GM19351 (cell line): Measurements from ENCODE around the gene ARL6IP4.
"Not testable (repeated sequence)": the region's sequence is repeated elsewhere in the genome, so short reads cannot be mapped to it uniquely, and the experiment has no call there.

Experiments used
- ATAC-seq: cut with Tn5 transposase; IDR thresholded peaks from one replicate; pipeline ENCODE4 v1.9.1; 2021; ENCODE audit warnings: mild to moderate bottlenecking, moderate library complexity; ENCODE audit not compliant: unreplicated experiment

Gene ARL6IP4

DNA sequence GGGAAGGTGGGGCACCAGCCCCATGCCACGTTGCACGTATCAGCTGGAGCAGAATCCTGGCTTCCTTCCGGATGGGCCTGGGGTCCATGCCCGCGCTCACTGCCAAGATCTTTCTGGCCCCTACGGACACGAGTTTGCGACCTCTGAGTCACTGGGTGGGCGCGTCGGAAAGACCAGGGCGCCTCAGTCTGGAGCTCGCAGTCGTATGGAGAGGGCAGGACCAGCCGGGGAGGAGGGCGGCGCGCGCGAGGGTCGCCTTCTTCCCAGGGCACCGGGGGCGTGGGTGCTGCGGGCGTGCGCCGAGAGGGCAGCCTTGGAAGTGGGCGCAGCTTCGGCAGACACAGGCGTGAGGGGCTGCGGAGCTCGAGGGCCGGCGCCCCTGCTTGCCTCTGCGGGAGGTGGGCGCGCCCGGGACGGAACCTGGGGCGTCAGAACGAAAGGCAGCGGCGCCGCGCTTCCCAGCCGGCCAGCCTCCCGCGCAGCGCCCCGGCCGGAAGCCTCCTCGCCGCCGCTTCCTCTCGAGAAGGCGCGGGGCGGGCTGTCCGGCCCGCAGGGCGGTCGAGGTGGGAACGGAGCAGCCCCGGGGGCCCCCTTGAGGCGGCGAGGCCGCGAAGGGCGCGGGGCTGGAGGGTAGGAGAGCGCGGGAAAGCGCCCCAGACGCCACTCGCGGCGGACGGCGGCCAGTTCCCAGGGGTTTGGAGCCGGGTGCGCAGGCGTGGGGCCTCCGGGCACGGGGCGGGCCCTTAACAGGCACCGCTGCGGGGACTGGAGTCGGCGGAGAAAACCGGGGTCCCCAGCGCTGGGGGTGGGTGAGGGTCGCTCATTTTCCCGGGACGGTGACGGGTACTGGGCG is at the start of gene ARL6IP4:
Gene ARL6IP4 (plus strand): TSS at position 499 of the 853 bp plus-strand sequence. CDS start 459 bp downstream, outside the sequence.
- peak; percentile 61 for ATAC-seq

DNA sequence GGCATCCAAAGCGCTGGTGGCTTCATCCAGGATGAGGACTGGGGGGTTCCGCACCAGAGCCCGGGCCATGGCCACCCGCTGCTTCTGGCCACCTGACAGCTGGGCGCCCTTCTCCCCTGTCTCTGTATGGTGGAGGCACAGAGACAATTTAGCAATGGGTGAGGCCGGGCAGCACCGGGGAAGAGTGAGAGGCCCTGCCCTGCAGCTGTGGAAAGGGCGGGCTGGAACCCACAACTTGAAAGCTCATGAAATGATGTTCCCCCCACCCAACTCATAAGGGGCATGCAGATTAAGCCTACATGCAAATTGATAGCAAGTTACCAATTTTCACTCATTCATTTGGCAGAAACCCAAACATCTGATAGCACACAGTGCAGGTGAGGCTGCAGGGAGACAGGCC is 48.3 kb upstream of the ARL6IP4 start:
- no peak for ATAC-seq

DNA sequence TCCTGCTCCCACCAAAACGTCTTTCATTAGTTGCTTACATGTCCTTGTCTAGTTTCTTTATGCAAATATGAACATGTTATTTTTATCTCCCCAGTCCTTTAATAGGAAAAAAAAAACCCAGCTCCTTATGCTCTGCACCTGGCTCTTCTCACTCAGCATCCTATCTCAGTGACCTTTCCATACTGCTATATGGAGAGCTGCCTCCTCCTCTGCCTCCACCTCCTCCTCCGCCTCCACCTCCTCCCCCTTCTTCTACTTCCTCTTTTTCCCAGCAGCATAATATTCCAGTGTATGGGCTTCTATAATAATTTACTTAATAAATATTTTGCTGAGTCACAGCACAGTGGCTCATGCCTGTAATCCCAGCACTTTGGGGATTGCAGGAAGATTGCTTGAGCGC is 45.8 kb upstream of the ARL6IP4 start:
- ATAC-seq = no peak

DNA sequence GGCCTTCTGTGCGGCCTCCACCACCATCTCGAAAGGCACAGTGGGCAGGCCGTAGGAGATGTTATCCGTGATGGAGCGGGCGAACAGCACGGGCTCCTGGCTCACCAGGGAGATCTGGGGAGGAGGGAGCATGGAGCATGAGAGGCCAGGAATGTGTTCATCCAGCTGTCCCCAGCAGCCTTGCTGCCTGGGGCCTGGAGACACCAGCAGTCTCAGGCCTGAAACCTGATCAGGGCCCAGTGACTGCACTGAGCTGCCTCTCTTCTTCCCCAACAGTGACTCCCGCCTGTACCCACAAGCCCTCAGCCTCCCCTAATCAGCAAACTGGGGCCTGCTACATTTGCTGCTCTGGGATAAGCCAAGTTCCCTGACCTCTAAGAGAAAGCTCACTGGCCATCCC is 45.2 kb upstream of the ARL6IP4 start:
- ATAC-seq = no peak

DNA sequence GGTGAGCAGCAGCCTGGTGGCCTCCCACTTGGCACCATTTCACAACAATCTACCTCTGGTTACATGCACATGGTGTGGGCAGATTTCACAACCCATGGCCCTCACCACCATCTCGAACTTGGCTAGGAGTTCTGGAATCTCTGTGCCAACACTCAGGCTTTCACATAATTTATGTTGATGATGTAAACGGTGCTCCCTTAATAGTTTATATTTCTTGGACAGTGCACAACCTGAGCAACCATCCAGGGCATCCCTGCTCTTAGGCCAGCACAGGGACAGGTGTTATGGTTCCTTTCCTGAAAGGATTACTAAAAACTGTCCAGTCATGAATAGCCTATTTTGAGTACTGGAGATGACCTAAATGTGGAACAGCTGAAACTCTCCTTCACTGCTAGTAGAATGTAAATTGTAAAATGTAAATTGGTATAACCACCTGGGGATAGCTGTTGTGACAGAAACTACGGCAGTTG is 42.8 kb upstream of the ARL6IP4 start:
- ATAC-seq = no peak

DNA sequence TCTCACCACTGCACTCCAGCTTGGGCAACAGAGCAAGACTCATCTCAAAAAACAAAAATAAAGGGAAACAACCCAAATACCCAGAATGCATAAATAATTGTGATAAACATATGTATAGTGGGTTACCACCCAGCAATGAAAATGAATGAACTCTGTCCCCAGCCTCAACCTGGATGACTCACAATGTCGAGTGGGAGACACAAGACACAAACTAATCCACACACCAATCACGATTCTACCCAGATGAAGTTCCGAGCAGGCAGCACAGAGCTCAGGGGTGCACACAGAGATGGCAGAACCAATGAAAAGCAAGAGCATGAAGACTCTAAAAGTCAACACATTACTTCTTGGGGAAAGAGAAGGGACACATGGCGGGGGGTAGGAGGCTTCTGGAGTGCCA is 41.4 kb upstream of the ARL6IP4 start:
- no peak for ATAC-seq

DNA sequence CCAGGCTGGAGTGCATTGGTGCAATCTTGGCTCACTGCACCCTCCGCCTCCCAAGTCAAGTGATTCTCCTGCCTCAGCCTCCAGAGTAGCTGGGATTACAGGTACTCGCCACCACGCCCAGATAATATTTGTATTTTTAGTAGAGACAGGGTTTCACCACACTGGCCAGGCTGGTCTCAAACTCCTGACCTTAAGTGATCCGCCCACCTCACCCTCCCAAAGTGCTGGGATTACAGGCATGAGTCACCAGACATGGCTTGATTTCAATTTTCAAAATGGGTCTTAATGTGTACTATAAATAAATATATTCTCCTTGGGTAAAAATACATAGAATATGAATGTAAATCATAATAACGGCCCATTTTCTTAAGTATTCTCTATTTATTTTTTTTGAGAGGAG is 39.1 kb upstream of the ARL6IP4 start:
- not testable (repeated sequence) for ATAC-seq

DNA sequence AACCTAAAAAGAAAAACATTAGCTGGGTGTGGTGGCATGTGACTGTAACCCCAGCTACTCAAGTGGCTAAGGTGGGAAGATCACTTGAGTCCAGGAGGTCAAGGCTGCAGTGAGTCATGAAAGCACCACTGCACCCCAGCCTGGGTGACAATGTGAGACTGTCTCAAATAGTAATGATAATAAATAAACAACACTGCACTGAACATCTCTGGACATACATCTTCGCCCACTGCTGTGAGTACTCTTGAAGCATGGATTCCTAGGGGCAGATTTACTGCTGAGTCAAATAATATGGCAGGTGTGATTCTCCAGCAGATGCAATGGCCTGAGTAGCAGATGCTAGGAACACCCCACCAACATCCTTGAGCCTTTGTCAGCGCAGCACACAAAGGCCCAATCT is 37.8 kb upstream of the ARL6IP4 start:
- no peak for ATAC-seq

DNA sequence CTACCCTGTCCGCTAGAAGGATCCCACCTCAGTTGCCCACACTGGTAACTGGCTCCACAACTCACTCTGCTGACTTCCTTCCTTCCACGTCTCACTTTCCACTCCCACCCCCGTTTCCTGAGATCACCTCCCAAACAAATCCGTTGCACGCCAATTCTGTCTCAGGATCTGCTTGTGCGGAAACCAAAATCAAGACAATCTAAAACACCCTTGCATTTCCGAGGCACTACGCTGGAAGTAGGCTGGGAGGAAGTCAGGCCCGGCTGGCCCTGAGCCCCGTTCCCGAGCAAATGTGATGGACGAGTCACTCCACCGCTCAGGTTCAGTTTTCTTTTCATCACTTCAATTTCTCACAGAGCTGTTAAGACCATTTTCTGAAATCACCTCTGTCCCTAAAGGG is 37.3 kb upstream of the ARL6IP4 start:
- ATAC-seq = no peak

DNA sequence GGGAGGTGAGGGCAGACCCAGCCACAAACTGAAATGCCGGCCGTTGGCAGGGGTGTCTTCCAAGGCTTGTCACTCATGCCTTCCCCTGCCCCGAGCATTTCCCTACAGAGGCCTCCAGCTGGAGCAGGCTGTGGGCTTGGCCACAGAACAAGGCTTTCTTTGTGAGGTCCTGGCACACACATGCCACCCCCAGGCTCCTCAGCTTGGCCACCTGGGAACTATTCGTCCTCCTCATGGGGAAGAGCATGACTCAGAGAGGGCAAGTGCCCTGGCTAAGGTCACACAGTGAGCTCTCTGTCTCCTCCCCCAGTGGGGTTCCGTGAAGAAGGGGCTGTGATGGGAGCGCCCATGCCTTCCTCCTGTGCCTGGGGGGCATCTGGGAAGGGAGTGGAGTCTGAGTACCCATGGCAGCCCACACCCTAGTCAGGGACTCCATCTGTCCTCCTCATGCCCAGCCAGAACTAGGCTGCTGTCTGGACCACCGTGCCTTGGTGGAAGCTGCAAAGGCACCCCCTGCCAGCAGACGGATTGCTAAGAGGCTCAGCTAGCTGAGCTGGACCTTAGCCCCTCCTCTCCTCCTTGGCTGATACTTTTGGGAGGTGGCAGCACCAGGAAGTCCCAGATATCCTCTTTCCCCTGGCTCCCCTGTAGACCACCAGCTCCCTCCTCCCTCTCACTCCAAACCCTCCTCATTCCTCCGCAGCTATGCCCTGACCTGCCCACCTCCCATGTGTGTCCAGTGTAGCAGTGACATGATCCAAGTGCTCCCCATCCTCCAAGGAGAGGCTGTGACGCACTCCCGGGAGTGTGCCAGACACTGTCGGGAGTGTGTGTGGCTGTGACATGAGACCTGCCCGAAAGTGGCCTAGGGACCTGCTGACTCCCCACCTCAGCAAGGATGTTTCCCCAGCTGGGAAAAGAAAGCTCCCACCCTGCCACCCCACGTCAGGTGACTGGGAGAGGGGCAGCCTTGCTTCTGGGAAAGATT is 35.6 kb upstream of the ARL6IP4 start:
- ATAC-seq = no peak

DNA sequence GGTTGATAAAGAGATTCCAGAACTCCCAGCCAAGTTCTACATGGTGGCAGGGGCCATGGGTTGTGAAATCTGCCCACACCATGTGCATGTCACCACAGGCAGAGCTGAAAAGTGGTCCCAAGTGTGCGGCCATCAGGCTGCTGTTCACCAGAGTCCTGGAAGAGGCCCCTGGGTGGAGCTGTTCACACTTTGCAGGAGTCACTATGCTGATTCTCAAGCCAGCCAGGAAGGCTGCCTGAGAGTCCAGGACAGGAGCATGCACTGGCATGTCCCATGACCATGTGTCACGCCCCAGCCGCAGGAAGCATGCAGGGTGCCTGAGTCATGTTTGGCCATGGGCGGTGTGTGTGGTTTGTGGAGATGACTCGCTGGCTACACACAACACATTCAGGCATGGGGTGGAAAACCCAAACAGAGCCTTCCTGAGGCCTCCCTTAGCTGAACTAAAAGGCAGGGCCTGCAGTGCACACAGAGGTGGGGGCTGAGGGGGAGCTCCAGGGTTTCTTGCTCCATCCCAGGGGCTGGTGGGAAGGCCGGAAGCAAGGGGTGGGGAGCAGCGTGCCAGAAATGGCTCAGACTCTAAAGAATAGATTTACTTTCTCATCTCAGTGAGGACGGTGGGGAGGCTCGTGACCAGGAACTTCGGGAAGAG is 33.7 kb upstream of the ARL6IP4 start:
- ATAC-seq = no peak

DNA sequence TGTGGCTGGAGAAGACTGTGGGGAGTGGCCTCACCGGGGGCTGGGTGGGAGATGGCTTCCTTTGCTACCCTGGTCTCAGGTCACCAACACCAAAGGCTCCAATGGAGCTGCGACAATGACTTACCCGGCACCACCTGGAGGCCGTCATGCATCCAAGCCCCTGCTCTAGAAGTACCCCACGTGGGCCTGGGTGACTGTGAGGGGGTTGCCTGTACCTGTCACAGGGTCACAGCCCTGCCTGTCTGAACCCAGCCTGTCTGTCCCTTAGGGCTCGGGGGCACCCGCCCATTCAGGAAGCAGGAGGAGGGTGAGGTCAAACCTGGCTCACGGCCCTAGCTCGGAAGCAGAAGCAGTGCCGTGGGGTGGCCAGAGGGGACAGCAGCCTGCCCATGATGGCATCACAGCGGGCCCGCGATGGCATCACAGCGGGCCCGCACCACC is 33.1 kb upstream of the ARL6IP4 start:
- no peak for ATAC-seq

DNA sequence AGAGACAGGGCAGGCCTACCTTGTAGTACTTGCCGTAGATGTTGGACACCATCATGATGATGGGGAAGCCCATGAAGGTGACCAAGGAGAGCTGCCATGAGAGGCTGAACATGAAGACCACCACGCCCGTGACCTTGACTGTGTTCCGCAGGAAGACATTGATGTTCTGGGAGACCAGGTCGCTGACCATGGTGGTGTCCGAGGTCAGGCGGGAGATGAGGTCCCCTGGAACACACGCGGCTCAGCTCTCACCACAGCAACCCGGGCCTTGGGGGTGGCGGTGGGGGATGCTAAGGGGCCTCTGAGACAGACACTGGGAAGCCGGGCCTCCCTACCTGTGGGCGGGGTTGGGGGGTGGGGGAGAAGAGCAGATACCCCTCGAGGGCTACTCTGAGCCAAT is 31.9 kb upstream of the ARL6IP4 start:
- ATAC-seq = no peak

DNA sequence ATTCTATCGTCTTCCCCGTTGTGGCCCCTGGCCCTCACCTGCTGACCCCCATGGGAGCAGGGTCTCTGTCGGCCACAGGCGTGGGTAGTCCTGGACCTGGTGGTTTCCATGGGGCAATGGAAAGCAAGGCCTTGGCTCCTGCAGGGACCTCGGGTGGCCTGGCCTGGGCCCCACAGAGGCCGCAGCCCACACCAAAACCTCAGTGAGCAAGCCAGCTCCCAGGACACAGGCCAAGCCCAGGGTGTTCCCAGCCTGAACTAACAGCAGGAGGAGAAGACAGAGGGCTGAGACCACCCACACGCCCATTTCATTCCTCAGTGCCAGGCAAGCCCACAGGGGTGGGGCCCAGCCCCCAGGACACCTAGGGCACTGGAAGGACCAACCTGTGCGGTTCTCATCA is 31.1 kb upstream of the ARL6IP4 start:
- ATAC-seq = no peak

DNA sequence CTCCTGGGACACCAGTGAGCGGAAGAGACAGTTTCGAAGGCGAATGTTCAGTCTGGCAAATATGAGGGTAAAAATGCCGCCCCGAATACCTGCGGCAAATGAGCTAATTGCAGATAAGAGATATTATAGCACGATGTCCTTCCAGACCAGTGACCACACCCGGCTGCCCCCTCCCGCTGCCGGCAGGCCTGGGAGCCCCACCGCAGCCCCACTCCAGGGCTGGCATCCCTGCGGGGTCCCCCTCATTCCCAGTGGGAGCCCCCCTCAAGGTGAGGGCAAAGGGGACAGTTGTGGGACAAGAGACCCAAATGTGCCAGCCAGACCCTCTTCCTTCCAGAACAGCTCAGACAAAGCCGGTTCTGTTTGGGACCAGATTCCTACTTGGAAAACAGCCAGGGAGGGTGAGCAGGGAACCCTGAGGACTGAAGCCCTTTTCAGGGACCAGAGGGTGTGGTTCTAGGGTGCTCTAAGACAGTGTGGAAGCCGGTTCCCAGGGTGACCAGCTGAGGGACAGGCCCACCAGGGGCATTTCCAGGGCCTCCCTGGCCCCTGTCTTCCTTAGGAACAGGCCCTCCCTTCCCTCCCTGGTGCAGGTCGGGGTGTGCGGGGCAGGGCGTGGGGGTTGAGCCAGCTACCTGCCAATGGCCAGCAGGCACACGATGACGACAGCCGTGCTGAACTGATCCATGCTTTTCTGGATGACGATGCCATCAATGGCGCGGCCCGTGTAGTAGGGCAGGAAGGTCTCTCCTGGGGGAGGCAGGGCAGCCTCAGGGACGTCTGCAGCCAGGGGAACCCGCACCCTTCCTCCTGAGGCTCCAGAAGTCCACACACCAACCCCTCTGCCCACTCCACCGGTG is 30.4 kb upstream of the ARL6IP4 start:
- ATAC-seq = no peak

DNA sequence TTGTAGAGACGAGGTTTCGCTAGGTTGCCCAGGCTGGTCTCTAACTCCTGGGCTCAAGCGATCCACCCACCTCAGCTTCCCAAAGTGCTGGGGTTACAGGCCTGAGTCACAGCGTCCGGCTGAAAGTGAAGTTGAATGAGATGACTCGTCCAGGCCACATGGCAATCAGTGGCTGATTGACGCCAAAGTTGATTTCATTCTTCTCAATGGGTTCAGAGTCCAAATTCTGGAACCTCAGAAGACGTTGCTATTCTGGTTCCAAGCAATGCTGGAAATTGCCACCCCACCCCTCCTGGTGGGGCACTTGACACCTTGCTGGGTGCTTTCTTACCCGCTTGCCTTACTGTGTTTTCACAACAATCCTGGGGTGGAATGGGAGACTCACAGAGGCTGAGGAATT is 29.1 kb upstream of the ARL6IP4 start:
- no peak for ATAC-seq

DNA sequence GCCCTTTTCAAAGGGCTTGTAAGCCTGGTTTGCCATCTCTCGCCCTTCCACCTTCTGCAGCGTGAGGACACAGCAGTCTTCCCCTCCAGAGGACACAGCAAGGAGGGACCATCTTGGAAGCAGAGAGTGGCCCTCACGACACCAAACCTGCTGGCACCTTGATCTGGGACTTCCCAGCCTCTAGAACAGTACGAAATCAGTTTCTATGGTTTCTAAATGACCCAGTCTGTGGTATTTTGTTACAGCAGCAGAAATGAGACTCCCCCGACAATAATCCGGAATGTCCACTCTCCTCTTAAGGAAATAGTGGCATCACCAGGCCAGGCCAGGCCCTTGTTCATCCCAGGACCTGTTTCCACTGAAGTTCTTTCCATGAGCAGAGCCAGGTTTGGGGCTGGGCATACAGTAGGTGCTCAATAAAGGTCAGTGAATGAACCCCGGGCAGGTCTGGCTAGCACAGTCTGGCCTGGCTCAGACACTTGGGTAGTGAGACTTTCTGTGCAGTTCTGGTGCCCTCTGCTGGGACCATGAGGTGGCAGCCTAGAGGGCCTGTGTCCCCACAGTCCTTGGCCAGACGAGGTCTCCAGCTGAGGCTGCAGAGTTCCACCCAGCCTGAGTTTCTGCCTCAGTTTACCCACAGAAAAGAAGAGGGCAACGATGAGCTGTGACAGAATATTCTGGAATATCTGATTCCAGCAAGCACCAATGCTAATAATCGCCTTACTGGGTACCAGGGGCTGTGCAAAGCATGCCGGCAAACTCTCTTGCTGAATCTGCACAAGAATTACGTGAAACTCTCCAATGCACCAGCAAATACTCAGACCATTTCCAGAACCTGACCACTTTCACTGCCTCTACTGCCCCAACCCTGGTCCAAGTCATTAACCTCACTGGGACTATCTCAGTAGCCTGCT is 28.2 kb upstream of the ARL6IP4 start:
- ATAC-seq = peak; percentile 59

DNA sequence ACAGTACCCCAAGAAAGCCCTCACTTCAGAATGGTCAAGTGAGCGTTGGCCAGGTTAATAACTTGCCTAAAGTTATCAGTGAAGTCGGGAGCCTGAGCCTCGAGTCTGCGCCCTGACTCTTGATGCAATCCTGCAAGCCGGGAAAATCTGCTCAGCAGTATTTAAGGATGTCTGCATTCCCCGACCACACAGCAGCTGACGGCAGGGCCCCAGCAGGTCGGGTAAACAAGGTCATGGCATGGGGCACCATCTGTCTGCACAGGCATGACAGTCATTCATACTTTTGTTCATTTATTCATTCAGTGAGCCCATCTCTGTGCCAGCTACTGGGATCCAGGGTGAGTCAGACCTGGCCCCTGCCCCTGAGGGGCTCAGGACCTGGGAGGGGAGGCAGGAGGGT is 25.3 kb upstream of the ARL6IP4 start:
- ATAC-seq = no peak

DNA sequence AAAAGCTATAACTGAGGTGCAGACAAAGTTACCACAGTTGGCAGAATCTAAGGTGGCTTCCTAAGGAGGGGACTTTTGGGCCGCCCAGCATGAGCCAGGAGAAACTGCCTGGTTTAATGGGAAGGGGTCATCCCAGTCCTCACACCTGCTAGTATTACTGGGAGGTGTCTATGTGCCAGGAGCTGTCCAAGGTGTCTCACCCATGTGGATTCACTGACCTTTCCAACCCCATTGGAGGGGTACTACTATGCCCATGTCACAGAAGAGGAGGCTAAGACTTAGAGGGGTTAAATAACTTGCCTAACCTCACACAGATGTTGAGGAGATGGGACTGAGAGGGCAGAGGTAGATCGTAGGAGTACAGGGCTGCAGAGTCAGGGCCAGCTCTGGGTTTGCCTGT is 24.4 kb upstream of the ARL6IP4 start:
- no peak for ATAC-seq
